ENCODE results near the gene BIRC7.

GRCh38 chr20:63244468-63244867 is 8.8 kb downstream of the BIRC7 start:
- TF ChIP-seq, protein P1, sequence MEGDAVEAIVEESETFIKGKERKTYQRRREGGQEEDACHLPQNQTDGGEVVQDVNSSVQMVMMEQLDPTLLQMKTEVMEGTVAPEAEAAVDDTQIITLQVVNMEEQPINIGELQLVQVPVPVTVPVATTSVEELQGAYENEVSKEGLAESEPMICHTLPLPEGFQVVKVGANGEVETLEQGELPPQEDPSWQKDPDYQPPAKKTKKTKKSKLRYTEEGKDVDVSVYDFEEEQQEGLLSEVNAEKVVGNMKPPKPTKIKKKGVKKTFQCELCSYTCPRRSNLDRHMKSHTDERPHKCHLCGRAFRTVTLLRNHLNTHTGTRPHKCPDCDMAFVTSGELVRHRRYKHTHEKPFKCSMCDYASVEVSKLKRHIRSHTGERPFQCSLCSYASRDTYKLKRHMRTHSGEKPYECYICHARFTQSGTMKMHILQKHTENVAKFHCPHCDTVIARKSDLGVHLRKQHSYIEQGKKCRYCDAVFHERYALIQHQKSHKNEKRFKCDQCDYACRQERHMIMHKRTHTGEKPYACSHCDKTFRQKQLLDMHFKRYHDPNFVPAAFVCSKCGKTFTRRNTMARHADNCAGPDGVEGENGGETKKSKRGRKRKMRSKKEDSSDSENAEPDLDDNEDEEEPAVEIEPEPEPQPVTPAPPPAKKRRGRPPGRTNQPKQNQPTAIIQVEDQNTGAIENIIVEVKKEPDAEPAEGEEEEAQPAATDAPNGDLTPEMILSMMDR (IDR thresholded peaks at IDR 0.05): no peak
- no peak for TF ChIP-seq POLR2A (IDR thresholded peaks at IDR 0.05)
